ENCODE results near the gene PRKAR1A. TPM values are rescaled to one million over a fixed set of nuclear protein-coding genes. Genes with fewer than 3 reads are reported as not detected.

The PRKAR1A gene
- total RNA-seq, 2 experiments from 2014 or later, result 158 to 332 TPM

- intact Hi-C loops (cut with micrococcal nuclease; ENCODE audit: unreplicated experiment), result no loop called here
- H2AFZ ChIP-seq (ENCODE audit: low read length), result no peak overlapping the region
- peaks cover 5% of the 10 kb centered on the region for H3K4me1 ChIP-seq (ENCODE audit: insufficient read depth, low read length, poor library complexity, severe bottlenecking)
- no peaks in the 10 kb centered on the region for H3K9me2 ChIP-seq (ENCODE audit: insufficient read depth, low read length)
- TF ChIP-seq EZH2phosphoT487 (IDR thresholded peaks at IDR 0.05; ENCODE audit: borderline replicate concordance, low read depth, low read length) (no peak), CTCF (conservative IDR thresholded peaks at IDR 0.05; ENCODE audit: low read length) (peak; percentile 85)
- no TSS peak for BruUV-seq (replicated peaks)
- DNase-seq (ENCODE audit: low spot score), result peak; percentile 28
- H3K79me2 ChIP-seq (ENCODE audit: insufficient read depth, low read depth, low read length), result no peaks in the 10 kb centered on the region
- H3K36me3 ChIP-seq (ENCODE audit: insufficient read depth, low read length), result peaks cover 91% of the 10 kb centered on the region
- POLR2A ChIA-PET, result interaction anchor here (0.6 to 1.6 kb wide), 8 partner anchors 13 to 1217 kb away, joined by 3 to 10 read pairs (median 4); no protein-coding TSS in a partner anchor
- CTCF ChIA-PET (ENCODE audit: unreplicated experiment), result interaction anchor here (1.0 to 1.2 kb wide), 2 partner anchors 10 to 80 kb away, joined by 3 to 4 read pairs; no protein-coding TSS in a partner anchor
- H3K27ac ChIP-seq (ENCODE audit: low read depth, low read length, poor library complexity, severe bottlenecking), result no peak overlapping the region
- H4K20me1 ChIP-seq (ENCODE audit: insufficient read depth, low read length), result no peaks in the 10 kb centered on the region
- H3K4me2 ChIP-seq (ENCODE audit: low read length), result no peak overlapping the region
- H3K9me3 ChIP-seq (ENCODE audit: low read length), result no peaks in the 10 kb centered on the region
- no peak overlapping the region for H3K4me3 ChIP-seq (ENCODE audit: low read depth, low read length, poor library complexity, severe bottlenecking)
These were observed 21.9 kb downstream of the PRKAR1A start for GRCh38 chr17:68533887-68534694.

GRCh38 chr17:68534695-68535088, 22.5 kb downstream of the PRKAR1A start:
- DNase-seq (ENCODE audit: low spot score), result no peak
- no peak overlapping the region for H3K27ac ChIP-seq (ENCODE audit: low read depth, low read length, poor library complexity, severe bottlenecking)
- no peaks in the 10 kb centered on the region for H3K79me2 ChIP-seq (ENCODE audit: insufficient read depth, low read depth, low read length)
- ChIA-PET CTCF (ENCODE audit: unreplicated experiment) (no interaction called here), POLR2A (interaction anchor here (0.6 to 1.6 kb wide), 4 partner anchors 19 to 1217 kb away, joined by 3 to 10 read pairs (median 5); no protein-coding TSS in a partner anchor)
- H3K9me2 ChIP-seq (ENCODE audit: insufficient read depth, low read length), result no peaks in the 10 kb centered on the region
- no peak overlapping the region for H3K4me2 ChIP-seq (ENCODE audit: low read length)
- intact Hi-C loops (cut with micrococcal nuclease; ENCODE audit: unreplicated experiment), result no loop called here
- no peak overlapping the region for H2AFZ ChIP-seq (ENCODE audit: low read length)
- no peaks in the 10 kb centered on the region for H3K9me3 ChIP-seq (ENCODE audit: low read length)
- no peak overlapping the region for H3K4me3 ChIP-seq (ENCODE audit: low read depth, low read length, poor library complexity, severe bottlenecking)
- H3K36me3 ChIP-seq (ENCODE audit: insufficient read depth, low read length), result peaks cover 85% of the 10 kb centered on the region
- TF ChIP-seq CTCF (conservative IDR thresholded peaks at IDR 0.05; ENCODE audit: low read length) (no peak), EZH2phosphoT487 (IDR thresholded peaks at IDR 0.05; ENCODE audit: borderline replicate concordance, low read depth, low read length) (no peak)
- BruUV-seq (replicated peaks), result no TSS peak
- H3K4me1 ChIP-seq (ENCODE audit: insufficient read depth, low read length, poor library complexity, severe bottlenecking), result peaks cover 11% of the 10 kb centered on the region
- no peaks in the 10 kb centered on the region for H4K20me1 ChIP-seq (ENCODE audit: insufficient read depth, low read length)

GRCh38 chr17:68535922-68536321, 23.7 kb downstream of the PRKAR1A start:
- Histone ChIP-seq H3K27ac (ENCODE audit: low read depth, low read length, poor library complexity, severe bottlenecking) (no peak overlapping the region), H3K4me3 (ENCODE audit: low read depth, low read length, poor library complexity, severe bottlenecking) (no peak overlapping the region), H3K9me3 (ENCODE audit: low read length) (no peaks in the 10 kb centered on the region), H4K20me1 (ENCODE audit: insufficient read depth, low read length) (no peaks in the 10 kb centered on the region), H3K4me1 (ENCODE audit: insufficient read depth, low read length, poor library complexity, severe bottlenecking) (peaks cover 18% of the 10 kb centered on the region), H2AFZ (ENCODE audit: low read length) (no peak overlapping the region), H3K9me2 (ENCODE audit: insufficient read depth, low read length) (no peaks in the 10 kb centered on the region), H3K36me3 (ENCODE audit: insufficient read depth, low read length) (peaks cover 73% of the 10 kb centered on the region), H3K79me2 (ENCODE audit: insufficient read depth, low read depth, low read length) (no peaks in the 10 kb centered on the region), H3K4me2 (ENCODE audit: low read length) (no peak overlapping the region)
- POLR2A ChIA-PET, result interaction anchor here (1.2 kb wide), 1 partner anchor 11 kb away, joined by 3 read pairs; no protein-coding TSS in a partner anchor
- DNase-seq (ENCODE audit: low spot score), result no peak
- no TSS peak for BruUV-seq (replicated peaks)
- TF ChIP-seq CTCF (conservative IDR thresholded peaks at IDR 0.05; ENCODE audit: low read length) (no peak), EZH2phosphoT487 (IDR thresholded peaks at IDR 0.05; ENCODE audit: borderline replicate concordance, low read depth, low read length) (no peak)
- CTCF ChIA-PET (ENCODE audit: unreplicated experiment), result no interaction called here
- intact Hi-C loops (cut with micrococcal nuclease; ENCODE audit: unreplicated experiment), result no loop called here

Data from OCI-LY7 (cell line).